Coronary artery (tissue), 2 donors: ENCODE data around the gene USP10.

Experiments
- DNase-seq: peaks from one replicate; pipeline ENCODE4 v3.0.0-alpha.2; 2017; ENCODE audit warnings: low spot score
- H3K27ac ChIP-seq, 2 donors: fragments of 200-600 bp; sonication (generic); one replicate each; pipeline ENCODE4 v1.5.1; 2016 to 2019
- H3K4me3 ChIP-seq: fragments of 200-600 bp; sonication (generic); 2 replicates; pipeline ENCODE4 v1.5.1; 2016; ENCODE audit warnings: mild to moderate bottlenecking, moderate library complexity
- TF ChIP-seq, protein P1 (sequence below): fragments of 200-600 bp; sonication (generic); IDR thresholded peaks from one replicate; pipeline ENCODE4 v1.5.1; 2019; ENCODE audit warnings: antibody characterized with exemption

The USP10 gene

DNA sequence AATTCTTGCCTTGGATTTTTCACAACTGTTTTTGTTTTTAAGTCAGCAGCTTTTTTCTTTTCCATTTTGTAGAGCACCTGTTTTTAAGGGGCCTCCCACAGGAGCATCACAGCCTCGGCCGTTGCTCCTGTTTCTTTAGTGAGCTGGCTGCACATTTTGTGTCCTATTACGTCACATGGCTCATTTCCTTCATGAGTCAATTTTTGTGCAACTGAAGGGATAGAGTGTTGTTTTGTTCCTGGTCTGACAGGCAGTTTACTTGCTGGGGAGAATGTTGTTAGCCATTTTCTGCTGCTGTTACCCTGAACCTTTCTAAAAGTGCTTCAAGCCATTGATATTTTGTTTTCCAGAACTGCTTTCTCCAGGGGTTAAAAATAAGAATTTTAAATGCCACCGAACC is 75.0 kb downstream of the USP10 start:
- H3K27ac ChIP-seq: peak overlapping the region in 1 of 2 donors; percentile 65
- DNase-seq: no peak
- TF ChIP-seq, protein P1, sequence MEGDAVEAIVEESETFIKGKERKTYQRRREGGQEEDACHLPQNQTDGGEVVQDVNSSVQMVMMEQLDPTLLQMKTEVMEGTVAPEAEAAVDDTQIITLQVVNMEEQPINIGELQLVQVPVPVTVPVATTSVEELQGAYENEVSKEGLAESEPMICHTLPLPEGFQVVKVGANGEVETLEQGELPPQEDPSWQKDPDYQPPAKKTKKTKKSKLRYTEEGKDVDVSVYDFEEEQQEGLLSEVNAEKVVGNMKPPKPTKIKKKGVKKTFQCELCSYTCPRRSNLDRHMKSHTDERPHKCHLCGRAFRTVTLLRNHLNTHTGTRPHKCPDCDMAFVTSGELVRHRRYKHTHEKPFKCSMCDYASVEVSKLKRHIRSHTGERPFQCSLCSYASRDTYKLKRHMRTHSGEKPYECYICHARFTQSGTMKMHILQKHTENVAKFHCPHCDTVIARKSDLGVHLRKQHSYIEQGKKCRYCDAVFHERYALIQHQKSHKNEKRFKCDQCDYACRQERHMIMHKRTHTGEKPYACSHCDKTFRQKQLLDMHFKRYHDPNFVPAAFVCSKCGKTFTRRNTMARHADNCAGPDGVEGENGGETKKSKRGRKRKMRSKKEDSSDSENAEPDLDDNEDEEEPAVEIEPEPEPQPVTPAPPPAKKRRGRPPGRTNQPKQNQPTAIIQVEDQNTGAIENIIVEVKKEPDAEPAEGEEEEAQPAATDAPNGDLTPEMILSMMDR: no peak
- H3K4me3 ChIP-seq: no peak overlapping the region

DNA sequence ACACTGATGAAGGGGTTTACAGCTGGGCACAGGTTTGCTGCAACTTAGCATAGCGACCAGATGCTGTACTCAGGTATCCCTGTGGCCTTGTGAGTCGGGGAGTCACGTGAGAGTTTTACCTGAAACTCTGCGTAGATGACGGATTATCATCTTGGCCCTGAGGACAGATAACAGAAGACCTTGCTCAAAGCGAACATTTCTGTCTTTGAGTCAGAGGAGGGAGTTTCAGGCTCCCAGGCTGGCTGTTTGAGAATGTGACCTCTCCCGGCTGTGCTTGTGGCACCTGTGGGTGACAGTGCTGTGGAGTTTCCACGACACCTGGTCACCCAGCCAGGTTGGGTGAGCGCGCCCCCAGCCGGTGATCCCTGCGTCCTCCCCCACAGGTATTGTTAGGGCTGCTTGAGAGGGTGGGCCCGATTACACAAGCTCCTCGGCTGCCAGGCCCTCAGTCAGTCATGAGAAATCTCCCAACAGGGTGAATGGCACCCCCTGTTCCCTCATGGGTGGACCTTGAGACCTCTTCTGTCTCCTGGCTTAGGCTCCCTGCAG is 75.5 kb downstream of the USP10 start:
- peak overlapping the region in 1 of 2 donors; percentile 65 for H3K27ac ChIP-seq

DNA sequence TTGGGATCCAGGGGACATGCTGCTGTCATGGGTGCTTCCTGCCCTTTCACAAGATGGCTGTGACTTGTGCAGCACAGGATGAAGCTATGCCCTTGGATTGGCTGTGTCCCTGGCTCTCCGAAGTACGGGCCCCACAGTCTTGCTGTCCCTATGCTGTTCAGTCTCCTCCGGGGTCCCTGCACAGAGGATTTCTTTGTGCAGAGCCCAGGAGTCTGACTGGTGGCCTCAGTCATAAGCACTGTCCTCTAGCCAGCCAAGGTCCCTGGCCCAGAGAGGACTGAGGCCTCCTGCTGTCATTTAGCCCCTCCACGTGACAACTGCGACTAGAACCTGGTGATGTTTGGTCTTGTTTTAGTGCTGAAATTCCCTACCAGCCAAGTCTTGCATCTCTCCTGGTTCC is 77.6 kb downstream of the USP10 start:
- H3K27ac ChIP-seq: no peak overlapping the region
- DNase-seq: no peak
- no peak overlapping the region for H3K4me3 ChIP-seq
- TF ChIP-seq, protein P1: no peak

More for the DNA sequence above, 75.5 kb downstream of the USP10 start:
- TF ChIP-seq, protein P1: no peak
- no peak for DNase-seq
- H3K4me3 ChIP-seq: peak overlapping the region; percentile 17

DNA sequence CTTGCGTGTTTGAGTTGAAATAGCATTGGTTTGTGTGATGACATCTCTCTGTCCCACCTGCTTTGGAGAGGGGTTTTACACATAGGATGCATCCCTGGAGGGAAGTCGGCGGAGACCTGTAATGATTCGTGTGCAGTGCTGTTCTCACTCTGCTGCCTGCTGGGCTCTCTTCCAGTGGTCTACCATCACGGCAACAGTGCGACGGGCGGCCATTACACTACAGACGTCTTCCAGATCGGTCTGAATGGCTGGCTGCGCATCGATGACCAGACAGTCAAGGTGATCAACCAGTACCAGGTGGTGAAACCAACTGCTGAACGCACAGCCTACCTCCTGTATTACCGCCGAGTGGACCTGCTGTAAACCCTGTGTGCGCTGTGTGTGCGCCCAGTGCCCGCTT is 78.9 kb downstream of the USP10 start:
- TF ChIP-seq, protein P1: no peak
- no peak overlapping the region for H3K4me3 ChIP-seq
- no peak overlapping the region for H3K27ac ChIP-seq
- no peak for DNase-seq

DNA sequence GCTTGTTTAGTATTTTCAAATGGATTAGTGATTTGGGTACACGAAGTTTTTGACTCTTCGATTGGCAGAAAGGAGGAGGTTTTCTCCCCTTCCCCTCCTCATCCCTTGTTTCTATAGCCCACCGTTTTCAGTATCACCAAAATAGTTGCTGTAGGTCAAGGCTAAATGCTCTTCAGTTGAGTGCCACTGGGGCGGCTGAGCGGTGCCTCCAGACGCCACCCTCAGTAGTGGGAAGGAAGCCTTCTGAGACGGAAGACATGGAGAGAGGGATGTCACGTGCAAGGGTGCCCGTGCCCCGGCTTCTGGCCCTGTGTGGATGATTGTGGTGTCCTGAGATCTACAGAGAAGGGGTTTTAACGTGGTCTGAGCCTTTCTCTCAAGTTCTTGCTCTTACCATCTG is 80.3 kb downstream of the USP10 start:
- no peak overlapping the region for H3K27ac ChIP-seq
- TF ChIP-seq, protein P1: no peak
- H3K4me3 ChIP-seq: no peak overlapping the region
- no peak for DNase-seq

DNA sequence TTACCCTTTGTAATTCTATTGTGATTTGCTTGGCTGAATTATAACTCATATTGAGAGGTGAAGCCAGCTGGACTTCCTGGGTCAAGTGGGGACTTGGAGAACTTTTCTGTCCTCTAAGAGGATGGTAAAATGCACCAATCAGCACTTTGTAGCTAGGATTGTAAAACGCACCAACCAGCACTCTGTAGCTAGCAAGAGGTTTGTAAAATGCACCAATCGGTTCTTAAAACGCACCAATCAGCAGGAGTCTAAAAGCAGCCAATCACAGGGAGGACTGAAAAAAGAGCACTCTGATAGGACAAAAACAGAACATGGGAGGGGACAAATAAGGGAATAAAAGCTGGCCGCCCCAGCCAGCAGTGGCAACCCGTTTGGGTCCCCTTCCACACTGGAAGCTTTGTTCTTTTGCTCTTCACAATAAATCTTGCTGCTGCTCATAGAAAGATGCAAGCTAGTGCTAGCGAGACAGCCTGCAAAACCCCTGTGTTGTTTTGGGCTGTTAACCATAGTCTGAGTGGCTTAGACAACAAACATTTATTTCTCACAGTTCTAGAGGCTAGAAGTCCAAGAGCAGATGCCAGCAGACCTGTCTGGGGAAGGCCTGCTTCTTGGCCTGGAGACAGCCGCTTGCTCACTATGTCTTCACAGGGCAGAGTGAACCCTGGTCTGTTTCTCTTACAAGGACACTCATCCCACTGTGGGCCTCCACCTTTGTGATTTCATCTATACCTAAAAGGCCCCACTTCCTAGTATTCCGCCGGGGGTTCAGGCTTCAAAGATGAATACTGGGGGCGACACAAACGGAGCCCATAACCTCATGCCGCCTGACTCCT is 81.0 kb downstream of the USP10 start:
- Histone ChIP-seq H3K27ac (no peak overlapping the region), H3K4me3 (no peak overlapping the region)
- TF ChIP-seq, protein P1: no peak
- no peak for DNase-seq

DNA sequence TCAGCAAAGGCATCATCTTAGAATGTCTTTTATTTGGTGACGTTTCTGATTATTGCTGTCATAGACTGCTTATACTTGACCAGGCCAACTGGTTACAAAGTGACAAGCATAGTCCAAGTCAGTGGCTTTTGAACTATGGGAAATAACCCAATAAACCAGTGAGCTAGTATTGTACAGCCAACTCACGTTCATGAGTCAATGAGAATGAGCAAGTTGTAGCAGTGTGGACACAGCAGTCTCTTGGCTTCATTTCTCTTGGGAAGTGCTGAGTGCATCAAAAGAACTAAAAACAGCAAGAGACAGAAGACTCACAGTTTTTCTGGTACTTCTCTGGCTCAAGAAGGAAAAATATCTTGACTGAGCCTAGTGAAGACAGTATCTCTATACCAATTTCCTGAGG is 83.0 kb downstream of the USP10 start:
- H3K27ac ChIP-seq: no peak overlapping the region
- no peak overlapping the region for H3K4me3 ChIP-seq
- no peak for DNase-seq
- TF ChIP-seq, protein P1: no peak
